ENCODE measurements around the gene RHOF. TPM values are rescaled to one million over a fixed set of nuclear protein-coding genes. Genes with fewer than 3 reads are reported as not detected.

RHOF gene
- total and polyA plus RNA-seq, 2 donors (not counting 1 experiment from before 2014, with no cell fraction given) = 2.3 to 6.8 TPM

GRCh38 chr12:121780429-121780828 lies 13.1 kb downstream of the RHOF start:
- Histone ChIP-seq H3K36me3 (ENCODE audit: control insufficient read depth, insufficient read depth, low read length) (peaks cover 9% of the 10 kb centered on the region), H3K27ac (ENCODE audit: insufficient read depth, low read length) (no peak overlapping the region), H3K4me1 (ENCODE audit: control insufficient read depth, extremely low read depth, insufficient read depth, low read length) (peaks cover 31% of the 10 kb centered on the region), H3K9ac (ENCODE audit: insufficient read depth, low read length) (no peak overlapping the region), H3K27me3 (ENCODE audit: control insufficient read depth, insufficient read depth, low read length) (no peaks in the 10 kb centered on the region), H3K4me2 (ENCODE audit: extremely low read depth, insufficient read depth, low read length) (no peak overlapping the region), H3K4me3 (replicated peaks in 1 of 4; ENCODE audit: control extremely low read depth in 1 of 4, insufficient read depth in 1 of 4, low read depth in 3 of 4, low read length in 4 of 4) (no peak overlapping the region), H2AFZ (ENCODE audit: low read length) (no peak overlapping the region), H3K79me2 (ENCODE audit: control insufficient read depth, insufficient read depth, low read length) (no peaks in the 10 kb centered on the region), H4K20me1 (ENCODE audit: control insufficient read depth, extremely low read depth, insufficient read depth, low read length) (no peaks in the 10 kb centered on the region), H3K9me3 (ENCODE audit: control insufficient read depth, insufficient read depth, low read depth, low read length) (no peaks in the 10 kb centered on the region)
- TF ChIP-seq, protein P1, sequence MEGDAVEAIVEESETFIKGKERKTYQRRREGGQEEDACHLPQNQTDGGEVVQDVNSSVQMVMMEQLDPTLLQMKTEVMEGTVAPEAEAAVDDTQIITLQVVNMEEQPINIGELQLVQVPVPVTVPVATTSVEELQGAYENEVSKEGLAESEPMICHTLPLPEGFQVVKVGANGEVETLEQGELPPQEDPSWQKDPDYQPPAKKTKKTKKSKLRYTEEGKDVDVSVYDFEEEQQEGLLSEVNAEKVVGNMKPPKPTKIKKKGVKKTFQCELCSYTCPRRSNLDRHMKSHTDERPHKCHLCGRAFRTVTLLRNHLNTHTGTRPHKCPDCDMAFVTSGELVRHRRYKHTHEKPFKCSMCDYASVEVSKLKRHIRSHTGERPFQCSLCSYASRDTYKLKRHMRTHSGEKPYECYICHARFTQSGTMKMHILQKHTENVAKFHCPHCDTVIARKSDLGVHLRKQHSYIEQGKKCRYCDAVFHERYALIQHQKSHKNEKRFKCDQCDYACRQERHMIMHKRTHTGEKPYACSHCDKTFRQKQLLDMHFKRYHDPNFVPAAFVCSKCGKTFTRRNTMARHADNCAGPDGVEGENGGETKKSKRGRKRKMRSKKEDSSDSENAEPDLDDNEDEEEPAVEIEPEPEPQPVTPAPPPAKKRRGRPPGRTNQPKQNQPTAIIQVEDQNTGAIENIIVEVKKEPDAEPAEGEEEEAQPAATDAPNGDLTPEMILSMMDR (conservative IDR thresholded peaks at IDR 0.05 in 1 of 2, IDR thresholded peaks at IDR 0.05 in 1 of 2; ENCODE audit: low read depth in 1 of 2, low read length in 2 of 2) = no peak
- TF ChIP-seq EZH2 (IDR thresholded peaks at IDR 0.05; ENCODE audit: low read length, missing control alignments) = no peak
- DNase-seq (ENCODE audit: low read depth in 2 of 2) = no peak

DNA sequence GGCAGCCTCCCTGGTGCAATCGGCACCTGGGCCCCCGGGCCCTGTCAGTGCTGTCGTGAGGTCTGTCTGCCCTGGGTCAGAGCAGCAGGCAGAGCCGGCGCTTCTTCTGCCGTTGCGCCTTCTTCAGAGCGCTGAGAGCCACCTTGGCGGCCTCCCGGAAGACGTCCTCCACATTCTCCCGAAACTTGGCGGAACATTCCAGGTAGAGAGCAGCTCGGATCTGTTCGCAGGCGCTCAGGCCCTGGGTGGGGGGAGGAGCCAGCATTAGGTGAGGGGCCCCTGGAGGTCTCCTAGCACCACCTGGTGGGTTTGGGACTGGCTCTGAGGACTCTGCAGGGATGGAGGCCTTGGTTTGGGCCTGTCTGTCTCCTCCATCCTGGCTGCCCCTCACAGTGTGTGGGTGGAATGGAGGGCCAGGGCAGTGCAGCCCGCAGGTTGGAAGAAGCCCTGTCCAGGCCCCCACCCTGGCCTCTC lies 14.0 kb downstream of the RHOF start:
- Histone ChIP-seq H3K4me3 (replicated peaks in 1 of 4; ENCODE audit: control extremely low read depth in 1 of 4, insufficient read depth in 1 of 4, low read depth in 3 of 4, low read length in 4 of 4) (no peak overlapping the region), H3K9ac (ENCODE audit: insufficient read depth, low read length) (no peak overlapping the region), H3K79me2 (ENCODE audit: control insufficient read depth, insufficient read depth, low read length) (no peaks in the 10 kb centered on the region), H3K4me1 (ENCODE audit: control insufficient read depth, extremely low read depth, insufficient read depth, low read length) (peaks cover 24% of the 10 kb centered on the region), H3K27ac (ENCODE audit: insufficient read depth, low read length) (no peak overlapping the region), H4K20me1 (ENCODE audit: control insufficient read depth, extremely low read depth, insufficient read depth, low read length) (no peaks in the 10 kb centered on the region), H3K4me2 (ENCODE audit: extremely low read depth, insufficient read depth, low read length) (no peak overlapping the region), H2AFZ (ENCODE audit: low read length) (no peak overlapping the region), H3K36me3 (ENCODE audit: control insufficient read depth, insufficient read depth, low read length) (peaks cover 9% of the 10 kb centered on the region), H3K27me3 (ENCODE audit: control insufficient read depth, insufficient read depth, low read length) (no peaks in the 10 kb centered on the region), H3K9me3 (ENCODE audit: control insufficient read depth, insufficient read depth, low read depth, low read length) (no peaks in the 10 kb centered on the region)
- no peak for DNase-seq (ENCODE audit: low read depth in 2 of 2)
- TF ChIP-seq, protein P1 (conservative IDR thresholded peaks at IDR 0.05 in 1 of 2, IDR thresholded peaks at IDR 0.05 in 1 of 2; ENCODE audit: low read depth in 1 of 2, low read length in 2 of 2) = no peak
- no peak for TF ChIP-seq EZH2 (IDR thresholded peaks at IDR 0.05; ENCODE audit: low read length, missing control alignments)

- Histone ChIP-seq H3K79me2 (ENCODE audit: control insufficient read depth, insufficient read depth, low read length) (no peaks in the 10 kb centered on the region), H3K9ac (ENCODE audit: insufficient read depth, low read length) (no peak overlapping the region), H3K4me3 (replicated peaks in 1 of 4; ENCODE audit: control extremely low read depth in 1 of 4, insufficient read depth in 1 of 4, low read depth in 3 of 4, low read length in 4 of 4) (no peak overlapping the region), H3K36me3 (ENCODE audit: control insufficient read depth, insufficient read depth, low read length) (peaks cover 9% of the 10 kb centered on the region), H4K20me1 (ENCODE audit: control insufficient read depth, extremely low read depth, insufficient read depth, low read length) (no peaks in the 10 kb centered on the region), H3K27me3 (ENCODE audit: control insufficient read depth, insufficient read depth, low read length) (no peaks in the 10 kb centered on the region), H2AFZ (ENCODE audit: low read length) (no peak overlapping the region), H3K4me2 (ENCODE audit: extremely low read depth, insufficient read depth, low read length) (no peak overlapping the region), H3K9me3 (ENCODE audit: control insufficient read depth, insufficient read depth, low read depth, low read length) (no peaks in the 10 kb centered on the region), H3K27ac (ENCODE audit: insufficient read depth, low read length) (no peak overlapping the region), H3K4me1 (ENCODE audit: control insufficient read depth, extremely low read depth, insufficient read depth, low read length) (peaks cover 20% of the 10 kb centered on the region)
- TF ChIP-seq, protein P1 (conservative IDR thresholded peaks at IDR 0.05 in 1 of 2, IDR thresholded peaks at IDR 0.05 in 1 of 2; ENCODE audit: low read depth in 1 of 2, low read length in 2 of 2) = no peak
- no peak for TF ChIP-seq EZH2 (IDR thresholded peaks at IDR 0.05; ENCODE audit: low read length, missing control alignments)
- no peak for DNase-seq (ENCODE audit: low read depth in 2 of 2)
Observed at GRCh38 chr12:121778567-121779421, 14.7 kb downstream of the RHOF start.

Data from fibroblast of lung (primary cell).